PFSK-1 (cell line): ENCODE results near the gene ACOT7.

ENCODE experiments used
- POLR2AphosphoS5 ChIP-seq: IDR thresholded peaks from 2 replicates; pipeline ENCODE4 v1.6.1; 2012; ENCODE audit warnings: low read depth, mild to moderate bottlenecking, control low read depth, low read length, moderate library complexity
- REST ChIP-seq, 2 experiments: IDR thresholded peaks; 2 replicates each; pipeline versions ENCODE4 v1.6.1 to v1.8.0; 2011 to 2012; ENCODE audit warnings: low read depth in 2 of 2, low read length in 2 of 2, control low read depth in 1 of 2, inconsistent platforms in 1 of 2, mild to moderate bottlenecking in 1 of 2, moderate library complexity in 1 of 2; ENCODE audit not compliant: insufficient read depth in 1 of 2
- SIN3A ChIP-seq: IDR thresholded peaks from 2 replicates; pipeline ENCODE4 v1.6.1; 2012; ENCODE audit warnings: mild to moderate bottlenecking, low read length, moderate library complexity, borderline replicate concordance; ENCODE audit not compliant: insufficient read depth

- TF ChIP-seq POLR2AphosphoS5 (no peak), SIN3A (no peak), REST (IDR thresholded peaks at IDR 0.05; ENCODE audit: insufficient read depth in 1 of 2, low read depth in 2 of 2, low read length in 2 of 2) (no peak)
Observed at GRCh38 chr1:6438047-6438525, 44.5 kb upstream of the ACOT7 start.
